ENCODE data around the gene TSPO2.
"Not testable (repeated sequence)": the region's sequence is repeated elsewhere in the genome, so short reads cannot be mapped to it uniquely, and the experiment has no call there.

Gene TSPO2

GRCh38 chr6:40998661-40999060 lies 43.6 kb upstream of the TSPO2 start:
- Histone ChIP-seq H3K4me3 (ENCODE audit: low read depth, low read length) (no peak overlapping the region), H2AFZ (no peak overlapping the region), H3K9ac (no peak overlapping the region), H3K4me2 (ENCODE audit: low read length) (no peak overlapping the region), H3K4me1 (no peaks in the 10 kb centered on the region), H3K27me3 (ENCODE audit: control insufficient read depth, insufficient read depth, low read length) (no peaks in the 10 kb centered on the region), H3K27ac (no peak overlapping the region), H3K36me3 (ENCODE audit: control insufficient read depth, insufficient read depth, low read length) (no peaks in the 10 kb centered on the region), H3K79me2 (no peaks in the 10 kb centered on the region), H3K9me3 (ENCODE audit: control insufficient read depth, low read length) (no peaks in the 10 kb centered on the region)
- TF ChIP-seq CTCF (IDR thresholded peaks at IDR 0.05) = no peak

- peak; percentile 12 for TF ChIP-seq CTCF (IDR thresholded peaks at IDR 0.05)
- no peak overlapping the region for H3K4me2 ChIP-seq (ENCODE audit: low read length)
- H3K9ac ChIP-seq = no peak overlapping the region
- H3K4me1 ChIP-seq = no peaks in the 10 kb centered on the region
- H3K4me3 ChIP-seq (ENCODE audit: low read depth, low read length) = no peak overlapping the region
- H3K36me3 ChIP-seq (ENCODE audit: control insufficient read depth, insufficient read depth, low read length) = no peaks in the 10 kb centered on the region
- H3K9me3 ChIP-seq (ENCODE audit: control insufficient read depth, low read length) = no peaks in the 10 kb centered on the region
- no peaks in the 10 kb centered on the region for H3K27me3 ChIP-seq (ENCODE audit: control insufficient read depth, insufficient read depth, low read length)
- H2AFZ ChIP-seq = no peak overlapping the region
- H3K79me2 ChIP-seq = no peaks in the 10 kb centered on the region
- H3K27ac ChIP-seq = no peak overlapping the region
Observed at GRCh38 chr6:40999569-40999968, 42.7 kb upstream of the TSPO2 start.

DNA sequence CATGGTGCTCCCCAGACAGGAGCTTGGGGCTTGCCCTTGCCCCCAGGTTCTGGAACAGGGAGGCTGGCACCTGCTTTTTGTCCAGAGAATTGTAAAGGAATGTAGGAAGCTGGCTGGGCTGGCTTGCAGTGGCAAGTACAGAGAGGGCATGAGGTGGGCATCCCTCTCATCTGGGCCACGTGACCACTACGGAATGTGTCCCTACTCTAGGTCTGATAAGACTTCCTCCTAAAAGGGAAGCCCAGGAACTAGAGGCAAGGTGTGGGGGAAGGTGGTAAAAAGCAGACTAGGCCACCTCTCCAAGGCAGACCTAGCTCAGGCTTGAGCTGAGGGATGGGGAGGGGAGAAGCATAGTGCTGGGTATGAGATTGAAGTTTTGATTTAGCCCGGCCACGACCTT lies 42.0 kb upstream of the TSPO2 start:
- Histone ChIP-seq H3K4me3 (ENCODE audit: low read depth, low read length) (no peak overlapping the region), H3K36me3 (ENCODE audit: control insufficient read depth, insufficient read depth, low read length) (no peaks in the 10 kb centered on the region), H2AFZ (no peak overlapping the region), H3K9ac (no peak overlapping the region), H3K4me1 (no peaks in the 10 kb centered on the region), H3K79me2 (no peaks in the 10 kb centered on the region), H3K4me2 (ENCODE audit: low read length) (no peak overlapping the region), H3K27ac (no peak overlapping the region), H3K27me3 (ENCODE audit: control insufficient read depth, insufficient read depth, low read length) (no peaks in the 10 kb centered on the region), H3K9me3 (ENCODE audit: control insufficient read depth, low read length) (no peaks in the 10 kb centered on the region)
- no peak for TF ChIP-seq CTCF (IDR thresholded peaks at IDR 0.05)

DNA sequence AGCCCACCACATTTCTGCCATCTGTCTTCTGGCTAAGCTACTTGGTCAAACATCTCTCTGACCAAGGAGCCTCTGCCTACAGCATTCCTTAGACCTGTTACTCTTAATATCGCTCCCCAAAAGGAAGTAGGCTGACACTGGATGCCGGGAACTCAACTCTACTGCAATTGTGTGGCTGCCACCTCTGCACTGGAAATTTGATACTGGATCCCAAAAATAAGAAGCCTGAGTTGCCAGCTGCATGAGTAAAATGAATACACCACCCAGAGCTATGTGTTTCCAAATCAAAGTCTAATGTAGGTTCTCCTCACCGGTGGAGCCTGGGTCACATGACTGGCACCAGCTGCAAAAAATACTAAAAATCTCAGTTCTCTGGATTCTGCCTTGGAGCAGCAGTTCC lies 40.1 kb upstream of the TSPO2 start:
- H3K36me3 ChIP-seq (ENCODE audit: control insufficient read depth, insufficient read depth, low read length) = no peaks in the 10 kb centered on the region
- no peak overlapping the region for H3K9ac ChIP-seq
- H3K27me3 ChIP-seq (ENCODE audit: control insufficient read depth, insufficient read depth, low read length) = no peaks in the 10 kb centered on the region
- TF ChIP-seq CTCF (IDR thresholded peaks at IDR 0.05) = no peak
- H3K4me2 ChIP-seq (ENCODE audit: low read length) = no peak overlapping the region
- H3K27ac ChIP-seq = no peak overlapping the region
- H3K79me2 ChIP-seq = no peaks in the 10 kb centered on the region
- no peak overlapping the region for H2AFZ ChIP-seq
- H3K9me3 ChIP-seq (ENCODE audit: control insufficient read depth, low read length) = no peaks in the 10 kb centered on the region
- H3K4me1 ChIP-seq = no peaks in the 10 kb centered on the region
- no peak overlapping the region for H3K4me3 ChIP-seq (ENCODE audit: low read depth, low read length)

GRCh38 chr6:41006217-41006616 lies 36.0 kb upstream of the TSPO2 start:
- not testable (repeated sequence) for H3K36me3 ChIP-seq (ENCODE audit: control insufficient read depth, insufficient read depth, low read length); H3K9ac ChIP-seq; H3K9me3 ChIP-seq (ENCODE audit: control insufficient read depth, low read length); H3K4me1 ChIP-seq; H3K27me3 ChIP-seq (ENCODE audit: control insufficient read depth, insufficient read depth, low read length); H3K4me2 ChIP-seq (ENCODE audit: low read length); H3K27ac ChIP-seq; H3K79me2 ChIP-seq; H2AFZ ChIP-seq; H3K4me3 ChIP-seq (ENCODE audit: low read depth, low read length)
- TF ChIP-seq CTCF (IDR thresholded peaks at IDR 0.05) = peak; percentile 70

DNA sequence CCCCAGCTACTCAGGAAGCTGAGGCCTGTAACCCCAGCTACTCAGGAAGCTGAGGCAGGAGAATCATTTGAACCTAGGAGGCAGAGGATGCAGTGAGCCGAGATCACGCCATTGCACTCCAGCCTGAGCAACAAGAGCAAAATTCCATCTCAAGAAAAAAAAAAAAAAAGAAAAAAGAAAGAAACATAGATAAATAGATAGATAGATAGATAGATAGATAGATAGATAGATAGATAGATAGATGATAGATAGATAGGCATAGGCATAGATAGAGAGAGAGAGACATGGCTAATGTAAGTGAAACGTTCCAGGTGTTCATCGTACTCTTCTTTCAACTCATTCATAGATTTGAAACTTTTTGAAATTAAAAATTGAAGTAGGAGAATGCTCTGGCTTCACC lies 35.3 kb upstream of the TSPO2 start:
- not testable (repeated sequence) for H3K27ac ChIP-seq; H3K9me3 ChIP-seq (ENCODE audit: control insufficient read depth, low read length); H3K4me1 ChIP-seq; H3K4me2 ChIP-seq (ENCODE audit: low read length); H2AFZ ChIP-seq; H3K79me2 ChIP-seq; H3K27me3 ChIP-seq (ENCODE audit: control insufficient read depth, insufficient read depth, low read length); H3K4me3 ChIP-seq (ENCODE audit: low read depth, low read length); H3K36me3 ChIP-seq (ENCODE audit: control insufficient read depth, insufficient read depth, low read length); H3K9ac ChIP-seq
